ENCODE measurements around the gene SPTSSA.

SPTSSA gene

GRCh38 chr14:34460841-34461240, 1.2 kb downstream of the SPTSSA start:
- Histone ChIP-seq H3K27ac (ENCODE audit: insufficient read depth in 1 of 2, low read depth in 1 of 2, low read length in 2 of 2, poor library complexity in 1 of 2, severe bottlenecking in 2 of 2) (no peak overlapping the region), H3K4me3 (ENCODE audit: control insufficient read depth in 1 of 7, extremely low read depth in 1 of 7, insufficient read depth in 4 of 7, low read depth in 2 of 7, low read length in 6 of 7) (peak overlapping the region in 6 of 7 experiments; percentile 74 to 93 (median 84)), H3K9me3 (ENCODE audit: control extremely low read depth in 1 of 5, control insufficient read depth in 4 of 5, insufficient read depth in 2 of 5, low read depth in 1 of 5, low read length in 4 of 5) (no peaks in the 10 kb centered on the region), H3K36me3 (ENCODE audit: control insufficient read depth in 4 of 4, insufficient read depth in 4 of 4, low read length in 3 of 4) (peaks cover 0 to under 1% (median 0%) of the 10 kb centered on the region in 4 experiments), H3K27me3 (replicated peaks in 2 of 5; ENCODE audit: control insufficient read depth in 4 of 5, insufficient read depth in 5 of 5, low read length in 4 of 5) (no peaks in the 10 kb centered on the region), H3K4me1 (ENCODE audit: control extremely low read depth in 1 of 4, control insufficient read depth in 4 of 4, insufficient read depth in 4 of 4, low read length in 3 of 4) (peaks cover 15 to 31% (median 23%) of the 10 kb centered on the region in 4 experiments)
- no CpG with 5 or more reads among the region's 2 CpGs for WGBS (ENCODE audit: insufficient coverage)
- ChIA-PET CTCF (interaction anchor here (0.8 kb wide), 1 partner anchor 10 kb away, joined by 3 read pairs; no protein-coding TSS in a partner anchor), POLR2A (interaction anchor here (0.6 kb wide), 1 partner anchor 109 kb away, joined by 5 read pairs; no protein-coding TSS in a partner anchor)
- no peak for DNase-seq

DNA sequence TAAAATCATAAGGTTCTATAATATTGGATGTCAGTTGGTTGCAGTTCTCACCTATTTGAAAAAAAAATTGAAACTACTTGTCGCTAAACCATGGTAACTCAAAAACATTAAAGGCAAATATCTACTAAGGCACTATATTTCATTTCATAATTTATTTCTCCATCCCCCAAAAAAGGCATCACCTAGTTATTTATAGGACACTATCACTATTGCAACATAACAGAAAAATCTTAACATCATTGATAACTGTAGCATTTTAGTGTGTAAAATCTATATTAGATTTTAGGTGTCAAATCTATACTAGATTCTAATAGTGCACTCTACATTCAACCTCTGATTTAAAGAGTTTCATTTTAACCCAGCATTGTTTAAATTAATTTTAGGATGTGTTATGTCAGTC, 1.7 kb downstream of the SPTSSA start:
- CTCF ChIA-PET: no interaction called here
- Histone ChIP-seq H3K36me3 (ENCODE audit: control insufficient read depth in 4 of 4, insufficient read depth in 4 of 4, low read length in 3 of 4) (peaks cover 0 to 5% (median 3%) of the 10 kb centered on the region in 4 experiments), H3K4me3 (ENCODE audit: control insufficient read depth in 1 of 7, extremely low read depth in 1 of 7, insufficient read depth in 4 of 7, low read depth in 2 of 7, low read length in 6 of 7) (peak overlapping the region in 1 of 7 experiments; percentile 93), H3K27me3 (replicated peaks in 2 of 5; ENCODE audit: control insufficient read depth in 4 of 5, insufficient read depth in 5 of 5, low read length in 4 of 5) (no peaks in the 10 kb centered on the region), H3K9me3 (ENCODE audit: control extremely low read depth in 1 of 5, control insufficient read depth in 4 of 5, insufficient read depth in 2 of 5, low read depth in 1 of 5, low read length in 4 of 5) (no peaks in the 10 kb centered on the region), H3K4me1 (ENCODE audit: control extremely low read depth in 1 of 4, control insufficient read depth in 4 of 4, insufficient read depth in 4 of 4, low read length in 3 of 4) (peaks cover 10 to 26% (median 18%) of the 10 kb centered on the region in 4 experiments), H3K27ac (ENCODE audit: insufficient read depth in 1 of 2, low read depth in 1 of 2, low read length in 2 of 2, poor library complexity in 1 of 2, severe bottlenecking in 2 of 2) (no peak overlapping the region)
- POLR2A ChIA-PET: no interaction called here
- WGBS (ENCODE audit: insufficient coverage): no CpG with 5 or more reads among the region's 1 CpG
- no peak for DNase-seq

DNA sequence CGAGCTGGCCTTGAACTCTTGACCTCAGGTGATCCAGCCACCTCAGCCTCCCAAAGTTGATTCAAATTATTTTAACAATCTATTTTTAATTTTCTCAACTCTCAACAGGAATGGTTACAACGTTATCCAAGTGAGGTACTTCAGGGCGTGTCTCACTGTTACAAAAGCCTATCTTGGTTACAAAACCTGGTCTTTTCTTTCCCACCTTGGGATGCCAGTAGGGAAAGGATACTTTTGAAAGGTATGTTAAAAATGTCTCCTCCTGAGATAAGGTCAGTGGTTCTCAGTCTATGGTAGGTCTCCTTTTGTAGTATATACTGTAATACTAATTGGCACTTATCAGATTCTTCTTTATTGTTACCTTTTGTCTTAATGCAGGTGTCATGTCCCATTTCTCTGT, 4.9 kb downstream of the SPTSSA start:
- POLR2A ChIA-PET: interaction anchor here (0.6 kb wide), 1 partner anchor 30 kb away, joined by 4 read pairs; no protein-coding TSS in a partner anchor

GRCh38 chr14:34453226-34453625, 8.8 kb downstream of the SPTSSA start:
- WGBS (ENCODE audit: insufficient coverage): 100% methylated on average over 1 of the region's 2 CpGs
- Histone ChIP-seq H3K4me3 (ENCODE audit: control insufficient read depth in 1 of 7, extremely low read depth in 1 of 7, insufficient read depth in 4 of 7, low read depth in 2 of 7, low read length in 6 of 7) (no peak overlapping the region), H3K9me3 (ENCODE audit: control extremely low read depth in 1 of 5, control insufficient read depth in 4 of 5, insufficient read depth in 2 of 5, low read depth in 1 of 5, low read length in 4 of 5) (no peaks in the 10 kb centered on the region), H3K36me3 (ENCODE audit: control insufficient read depth in 4 of 4, insufficient read depth in 4 of 4, low read length in 3 of 4) (peaks cover 8 to 31% (median 13%) of the 10 kb centered on the region in 4 experiments), H3K4me1 (ENCODE audit: control extremely low read depth in 1 of 4, control insufficient read depth in 4 of 4, insufficient read depth in 4 of 4, low read length in 3 of 4) (no peaks in the 10 kb centered on the region), H3K27ac (ENCODE audit: insufficient read depth in 1 of 2, low read depth in 1 of 2, low read length in 2 of 2, poor library complexity in 1 of 2, severe bottlenecking in 2 of 2) (no peak overlapping the region), H3K27me3 (replicated peaks in 2 of 5; ENCODE audit: control insufficient read depth in 4 of 5, insufficient read depth in 5 of 5, low read length in 4 of 5) (no peaks in the 10 kb centered on the region)
- POLR2A ChIA-PET: no interaction called here
- DNase-seq: no peak
- CTCF ChIA-PET: no interaction called here

More for the DNA sequence above, 4.9 kb downstream of the SPTSSA start:
- H3K36me3 ChIP-seq (ENCODE audit: control insufficient read depth in 4 of 4, insufficient read depth in 4 of 4, low read length in 3 of 4): peaks cover 6 to 20% (median 8%) of the 10 kb centered on the region in 4 experiments
- 78% methylated on average over 2 of the region's 3 CpGs for WGBS (ENCODE audit: insufficient coverage)
- no peaks in the 10 kb centered on the region for H3K9me3 ChIP-seq (ENCODE audit: control extremely low read depth in 1 of 5, control insufficient read depth in 4 of 5, insufficient read depth in 2 of 5, low read depth in 1 of 5, low read length in 4 of 5)
- H3K27me3 ChIP-seq (replicated peaks in 2 of 5; ENCODE audit: control insufficient read depth in 4 of 5, insufficient read depth in 5 of 5, low read length in 4 of 5): no peaks in the 10 kb centered on the region
- H3K27ac ChIP-seq (ENCODE audit: insufficient read depth in 1 of 2, low read depth in 1 of 2, low read length in 2 of 2, poor library complexity in 1 of 2, severe bottlenecking in 2 of 2): no peak overlapping the region
- H3K4me3 ChIP-seq (ENCODE audit: control insufficient read depth in 1 of 7, extremely low read depth in 1 of 7, insufficient read depth in 4 of 7, low read depth in 2 of 7, low read length in 6 of 7): no peak overlapping the region
- no peak for DNase-seq
- CTCF ChIA-PET: no interaction called here
- H3K4me1 ChIP-seq (ENCODE audit: control extremely low read depth in 1 of 4, control insufficient read depth in 4 of 4, insufficient read depth in 4 of 4, low read length in 3 of 4): peaks cover 8 to 18% (median 12%) of the 10 kb centered on the region in 4 experiments

DNA sequence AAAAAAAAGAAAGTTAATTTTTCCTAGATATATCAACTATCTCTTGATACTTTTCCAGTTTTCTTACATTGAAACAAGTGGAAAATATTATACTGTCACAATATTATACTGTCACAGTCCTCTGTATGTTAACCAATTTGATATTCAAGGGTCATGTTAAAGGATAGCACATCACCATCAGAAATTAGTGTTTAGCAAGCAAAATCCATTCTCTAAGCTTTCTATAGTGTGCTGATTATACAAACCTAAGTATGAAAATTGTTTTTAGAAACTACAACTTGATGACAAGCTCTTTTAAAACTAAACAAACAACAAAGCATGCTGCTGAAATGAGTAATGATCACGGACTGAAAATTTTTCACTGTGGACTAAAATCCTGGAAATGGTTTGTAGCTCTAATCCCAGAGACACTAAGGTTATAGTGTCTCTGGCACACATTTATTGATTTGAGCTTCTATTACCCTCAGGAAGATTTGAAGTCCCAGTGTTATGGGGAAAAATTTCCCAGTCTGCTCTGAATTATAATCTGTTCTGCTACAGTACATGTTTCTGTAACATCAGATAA, 9.7 kb downstream of the SPTSSA start:
- no peak overlapping the region for H3K4me3 ChIP-seq (ENCODE audit: control insufficient read depth in 1 of 7, extremely low read depth in 1 of 7, insufficient read depth in 4 of 7, low read depth in 2 of 7, low read length in 6 of 7)
- POLR2A ChIA-PET: no interaction called here
- H3K27me3 ChIP-seq (replicated peaks in 2 of 5; ENCODE audit: control insufficient read depth in 4 of 5, insufficient read depth in 5 of 5, low read length in 4 of 5): no peaks in the 10 kb centered on the region
- CTCF ChIA-PET: interaction anchor here (1.1 to 1.5 kb wide), 2 partner anchors 14 to 34 kb away, joined by 3 to 6 read pairs; no protein-coding TSS in a partner anchor
- no peaks in the 10 kb centered on the region for H3K9me3 ChIP-seq (ENCODE audit: control extremely low read depth in 1 of 5, control insufficient read depth in 4 of 5, insufficient read depth in 2 of 5, low read depth in 1 of 5, low read length in 4 of 5)
- no peaks in the 10 kb centered on the region for H3K4me1 ChIP-seq (ENCODE audit: control extremely low read depth in 1 of 4, control insufficient read depth in 4 of 4, insufficient read depth in 4 of 4, low read length in 3 of 4)
- H3K27ac ChIP-seq (ENCODE audit: insufficient read depth in 1 of 2, low read depth in 1 of 2, low read length in 2 of 2, poor library complexity in 1 of 2, severe bottlenecking in 2 of 2): no peak overlapping the region
- WGBS (ENCODE audit: insufficient coverage): 100% methylated on average over 1 of the region's 1 CpG
- DNase-seq: no peak
- peaks cover 8 to 34% (median 13%) of the 10 kb centered on the region in 4 experiments for H3K36me3 ChIP-seq (ENCODE audit: control insufficient read depth in 4 of 4, insufficient read depth in 4 of 4, low read length in 3 of 4)

- no peak for DNase-seq
- CTCF ChIA-PET: interaction anchor here (1.2 kb wide), 1 partner anchor 10 kb away, joined by 3 read pairs; no protein-coding TSS in a partner anchor
- H3K36me3 ChIP-seq (ENCODE audit: control insufficient read depth in 4 of 4, insufficient read depth in 4 of 4, low read length in 3 of 4): peaks cover 8 to 37% (median 13%) of the 10 kb centered on the region in 4 experiments
- no peaks in the 10 kb centered on the region for H3K27me3 ChIP-seq (replicated peaks in 2 of 5; ENCODE audit: control insufficient read depth in 4 of 5, insufficient read depth in 5 of 5, low read length in 4 of 5)
- H3K27ac ChIP-seq (ENCODE audit: insufficient read depth in 1 of 2, low read depth in 1 of 2, low read length in 2 of 2, poor library complexity in 1 of 2, severe bottlenecking in 2 of 2): no peak overlapping the region
- POLR2A ChIA-PET: no interaction called here
- no peak overlapping the region for H3K4me3 ChIP-seq (ENCODE audit: control insufficient read depth in 1 of 7, extremely low read depth in 1 of 7, insufficient read depth in 4 of 7, low read depth in 2 of 7, low read length in 6 of 7)
- H3K4me1 ChIP-seq (ENCODE audit: control extremely low read depth in 1 of 4, control insufficient read depth in 4 of 4, insufficient read depth in 4 of 4, low read length in 3 of 4): no peaks in the 10 kb centered on the region
- no CpG with 5 or more reads among the region's 1 CpG for WGBS (ENCODE audit: insufficient coverage)
- H3K9me3 ChIP-seq (ENCODE audit: control extremely low read depth in 1 of 5, control insufficient read depth in 4 of 5, insufficient read depth in 2 of 5, low read depth in 1 of 5, low read length in 4 of 5): no peaks in the 10 kb centered on the region
Observed at GRCh38 chr14:34450958-34451357, 11.1 kb downstream of the SPTSSA start.

DNA sequence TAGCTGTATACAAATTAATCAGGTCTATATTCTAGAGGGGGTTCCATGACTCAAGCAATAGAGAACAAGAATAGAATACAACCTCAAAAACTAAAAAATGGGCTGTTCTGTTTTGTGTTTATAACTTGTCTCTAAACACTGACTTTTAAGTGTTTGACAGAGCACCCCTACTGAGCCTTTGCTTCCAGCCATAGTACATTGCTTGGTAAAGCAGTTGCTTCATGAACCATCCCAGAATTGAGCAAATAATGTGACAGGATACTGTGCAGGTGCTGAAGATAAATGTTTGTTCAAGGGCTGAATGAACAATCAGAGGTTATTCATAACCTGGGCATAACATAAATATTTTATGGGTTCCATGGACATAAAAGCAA, 11.5 kb downstream of the SPTSSA start:
- H3K9me3 ChIP-seq (ENCODE audit: control extremely low read depth in 1 of 5, control insufficient read depth in 4 of 5, insufficient read depth in 2 of 5, low read depth in 1 of 5, low read length in 4 of 5): no peaks in the 10 kb centered on the region
- CTCF ChIA-PET: interaction anchor here (1.2 kb wide), 1 partner anchor 10 kb away, joined by 3 read pairs; no protein-coding TSS in a partner anchor
- peaks cover 5 to 35% (median 13%) of the 10 kb centered on the region in 4 experiments for H3K36me3 ChIP-seq (ENCODE audit: control insufficient read depth in 4 of 4, insufficient read depth in 4 of 4, low read length in 3 of 4)
- POLR2A ChIA-PET: no interaction called here
- H3K27me3 ChIP-seq (replicated peaks in 2 of 5; ENCODE audit: control insufficient read depth in 4 of 5, insufficient read depth in 5 of 5, low read length in 4 of 5): no peaks in the 10 kb centered on the region
- H3K4me3 ChIP-seq (ENCODE audit: control insufficient read depth in 1 of 7, extremely low read depth in 1 of 7, insufficient read depth in 4 of 7, low read depth in 2 of 7, low read length in 6 of 7): no peak overlapping the region
- no peak for DNase-seq
- no peak overlapping the region for H3K27ac ChIP-seq (ENCODE audit: insufficient read depth in 1 of 2, low read depth in 1 of 2, low read length in 2 of 2, poor library complexity in 1 of 2, severe bottlenecking in 2 of 2)
- H3K4me1 ChIP-seq (ENCODE audit: control extremely low read depth in 1 of 4, control insufficient read depth in 4 of 4, insufficient read depth in 4 of 4, low read length in 3 of 4): no peaks in the 10 kb centered on the region

Data from common myeloid progenitor, CD34-positive (primary cell).